Measurements from ENCODE around the gene PKP3. TPM values are rescaled to one million over a fixed set of nuclear protein-coding genes. Genes with fewer than 3 reads are reported as not detected.
A peak's percentile ranks its signal among the peaks of the same experiment; 100 is the strongest.

The PKP3 gene
- total RNA-seq, 1 donor from 2014 or later = 0.85 TPM

GRCh38 chr11:393219-394033, 583 bp upstream of the PKP3 start:
- Mint-ChIP-seq H3K27ac (ENCODE audit: unreplicated experiment) (no peak overlapping the region), H3K27me3 (ENCODE audit: low read depth) (no peaks in the 10 kb centered on the region), H3K36me3 (ENCODE audit: low read depth) (no peaks in the 10 kb centered on the region), H3K9me3 (ENCODE audit: low read depth) (no peaks in the 10 kb centered on the region), H3K4me3 (ENCODE audit: unreplicated experiment) (no peak overlapping the region), H3K4me1 (ENCODE audit: low read depth) (peaks cover 7% of the 10 kb centered on the region)
- no peak for TF ChIP-seq CTCF (IDR thresholded peaks at IDR 0.05)
- DNase-seq (ENCODE audit: low spot score) = no peak

GRCh38 chr11:394858-395655, 1.0 kb downstream of the PKP3 start:
- H3K4me3 Mint-ChIP-seq (ENCODE audit: unreplicated experiment) = no peak overlapping the region
- H3K36me3 Mint-ChIP-seq (ENCODE audit: low read depth) = no peaks in the 10 kb centered on the region
- H3K27me3 Mint-ChIP-seq (ENCODE audit: low read depth) = no peaks in the 10 kb centered on the region

GRCh38 chr11:395866-396265, 1.9 kb downstream of the PKP3 start:
- H3K9me3 Mint-ChIP-seq (ENCODE audit: low read depth) = no peaks in the 10 kb centered on the region
- no peak for TF ChIP-seq CTCF (IDR thresholded peaks at IDR 0.05)
- H3K4me3 Mint-ChIP-seq (ENCODE audit: unreplicated experiment) = no peak overlapping the region
- DNase-seq (ENCODE audit: low spot score) = no peak
- H3K36me3 Mint-ChIP-seq (ENCODE audit: low read depth) = no peaks in the 10 kb centered on the region
- peaks cover 7% of the 10 kb centered on the region for H3K4me1 Mint-ChIP-seq (ENCODE audit: low read depth)
- H3K27ac Mint-ChIP-seq (ENCODE audit: unreplicated experiment) = no peak overlapping the region
- no peaks in the 10 kb centered on the region for H3K27me3 Mint-ChIP-seq (ENCODE audit: low read depth)

More at GRCh38 chr11:394858-395655, 1.0 kb downstream of the PKP3 start:
- no peaks in the 10 kb centered on the region for H3K9me3 Mint-ChIP-seq (ENCODE audit: low read depth)
- no peak for TF ChIP-seq CTCF (IDR thresholded peaks at IDR 0.05)
- H3K4me1 Mint-ChIP-seq (ENCODE audit: low read depth) = peaks cover 7% of the 10 kb centered on the region
- no peak for DNase-seq (ENCODE audit: low spot score)
- no peak overlapping the region for H3K27ac Mint-ChIP-seq (ENCODE audit: unreplicated experiment)

GRCh38 chr11:396511-396947, 2.5 kb downstream of the PKP3 start:
- no peak overlapping the region for H3K4me3 Mint-ChIP-seq (ENCODE audit: unreplicated experiment)
- DNase-seq (ENCODE audit: low spot score) = no peak
- H3K9me3 Mint-ChIP-seq (ENCODE audit: low read depth) = no peaks in the 10 kb centered on the region
- no peaks in the 10 kb centered on the region for H3K27me3 Mint-ChIP-seq (ENCODE audit: low read depth)
- H3K4me1 Mint-ChIP-seq (ENCODE audit: low read depth) = peaks cover 7% of the 10 kb centered on the region
- H3K36me3 Mint-ChIP-seq (ENCODE audit: low read depth) = no peaks in the 10 kb centered on the region
- peak; percentile 69 for TF ChIP-seq CTCF (IDR thresholded peaks at IDR 0.05)
- no peak overlapping the region for H3K27ac Mint-ChIP-seq (ENCODE audit: unreplicated experiment)

- no peak for DNase-seq (ENCODE audit: low spot score)
- Mint-ChIP-seq H3K27me3 (ENCODE audit: low read depth) (no peaks in the 10 kb centered on the region), H3K36me3 (ENCODE audit: low read depth) (no peaks in the 10 kb centered on the region), H3K4me1 (ENCODE audit: low read depth) (peaks cover 7% of the 10 kb centered on the region), H3K27ac (ENCODE audit: unreplicated experiment) (no peak overlapping the region), H3K9me3 (ENCODE audit: low read depth) (no peaks in the 10 kb centered on the region), H3K4me3 (ENCODE audit: unreplicated experiment) (no peak overlapping the region)
- TF ChIP-seq CTCF (IDR thresholded peaks at IDR 0.05) = no peak
Observed at GRCh38 chr11:396948-397548, 3.0 kb downstream of the PKP3 start.

All from chondrocyte (in vitro differentiated cells).